Gastroesophageal sphincter (tissue), 4 donors: ENCODE measurements around the gene ADAM23. TPM values are rescaled to one million over a fixed set of nuclear protein-coding genes. Genes with fewer than 3 reads are reported as not detected.

Experiments used
- ATAC-seq: fragments of 150-250 bp; one replicate; pipeline ENCODE4 v1.9.1; 2016; ENCODE audit warnings: mild to moderate bottlenecking, moderate library complexity
- H3K27ac ChIP-seq, 4 donors: fragments of 200-600 bp; sonication (generic) in 3 of 4; 1 replicate in 3 of 4; 2 replicates in 1 of 4; pipeline ENCODE4 v1.5.1; 2016 to 2019
- H3K27me3 ChIP-seq: fragments of 200-600 bp; sonication (generic); one replicate; pipeline ENCODE4 v1.5.1; 2019
- H3K36me3 ChIP-seq, 2 donors: fragments of 200-600 bp; sonication (generic); one replicate each; pipeline ENCODE4 v1.5.1; 2019; ENCODE audit warnings: control low read depth in 1 of 2
- H3K4me1 ChIP-seq, 3 donors: fragments of 200-600 bp; sonication (generic); 1 replicate in 2 of 3; 2 replicates in 1 of 3; pipeline ENCODE4 v1.5.1; 2016 to 2019; ENCODE audit warnings: control low read depth in 2 of 3
- H3K4me3 ChIP-seq, 2 donors: fragments of 200-600 bp; sonication (generic); one replicate each; pipeline ENCODE4 v1.5.1; 2019; ENCODE audit warnings: mild to moderate bottlenecking in 1 of 2, moderate library complexity in 1 of 2
- H3K9me3 ChIP-seq, 3 donors: fragments of 200-600 bp; sonication (generic); one replicate each; pipeline ENCODE4 v1.5.1; 2017 to 2019; ENCODE audit warnings: control low read depth in 2 of 3
- CTCF ChIP-seq, 4 experiments: fragments of 200-600 bp in 2 of 4; fragments of 450-650 bp in 2 of 4; sonication (generic) in 1 of 4; IDR thresholded peaks; one replicate each; pipeline ENCODE4 v1.5.1; 2017 to 2019; ENCODE audit warnings: antibody characterized with exemption in 4 of 4, mild to moderate bottlenecking in 2 of 4, moderate library complexity in 2 of 4
- EP300 ChIP-seq: sonication (generic); formaldehyde crosslinking; IDR thresholded peaks from one replicate; pipeline ENCODE4 v1.6.1; 2017; ENCODE audit warnings: antibody characterized with exemption, mild to moderate bottlenecking
- POLR2A ChIP-seq, 2 donors: fragments of 450-650 bp; IDR thresholded peaks; one replicate each; pipeline ENCODE4 v1.6.1; 2017; ENCODE audit warnings: antibody characterized with exemption in 2 of 2, mild to moderate bottlenecking in 2 of 2, moderate library complexity in 1 of 2
- POLR2AphosphoS5 ChIP-seq: sonication (generic); formaldehyde crosslinking; IDR thresholded peaks from one replicate; pipeline ENCODE4 v1.6.1; 2017; ENCODE audit warnings: antibody characterized with exemption
- WGBS, 2 donors: methylation state at CpG; one replicate each; pipeline ENCODE4 v1.1.5; 2018; ENCODE audit warnings: low coverage in 1 of 2; 5-methylcytosine and 5-hydroxymethylcytosine counted together
- total RNA-seq, 4 donors: library from RNA; depleted of rRNA; stranded (reverse); fragments of >200 nt; gene quantifications; one replicate each; pipeline ENCODE4 v1.1.0, GENCODE V29; 2016

ADAM23 gene
- total RNA-seq, 4 donors from 2014 or later: 2.4 to 4.0 (median 3.5) TPM

GRCh38 chr2:206488623-206489022 lies 45.3 kb downstream of the ADAM23 start:
- H3K36me3 ChIP-seq: peaks cover 0 to 11% of the 10 kb centered on the region in 2 donors
- no peaks in the 10 kb centered on the region for H3K4me1 ChIP-seq
- H3K27me3 ChIP-seq: no peaks in the 10 kb centered on the region
- WGBS, 2 donors: 100% methylated on average over 1 of the region's 1 CpG; no CpG with 5 or more reads in 1 of the 2 donors
- H3K9me3 ChIP-seq: peaks cover 0 to 3% (median 0%) of the 10 kb centered on the region in 3 donors
- H3K27ac ChIP-seq: no peak overlapping the region
- TF ChIP-seq POLR2AphosphoS5: no peak
- TF ChIP-seq CTCF (IDR thresholded peaks at IDR 0.05): no peak
- H3K4me3 ChIP-seq: no peak overlapping the region
- ATAC-seq: no peak

- Histone ChIP-seq H3K27ac (no peak overlapping the region), H3K36me3 (peaks cover 0 to 11% of the 10 kb centered on the region in 2 donors), H3K4me3 (no peak overlapping the region), H3K9me3 (peaks cover 0 to 3% (median 0%) of the 10 kb centered on the region in 3 donors), H3K4me1 (no peaks in the 10 kb centered on the region), H3K27me3 (no peaks in the 10 kb centered on the region)
- 81 to 100% methylated on average over 1 of the region's 1 CpG for WGBS, 2 donors
- TF ChIP-seq EP300 (no peak), POLR2A (IDR thresholded peaks at IDR 0.05) (no peak)
- no peak for ATAC-seq
These were observed 50.7 kb downstream of the ADAM23 start for GRCh38 chr2:206494061-206494460.

- Histone ChIP-seq H3K27ac (no peak overlapping the region), H3K9me3 (no peaks in the 10 kb centered on the region), H3K4me1 (peaks cover 0 to 7% (median 0%) of the 10 kb centered on the region in 3 donors), H3K27me3 (no peaks in the 10 kb centered on the region), H3K36me3 (no peaks in the 10 kb centered on the region), H3K4me3 (no peak overlapping the region)
- ATAC-seq: no peak
- 79 to 84% methylated on average over 4 of the region's 4 CpGs for WGBS, 2 donors
- no peak for TF ChIP-seq EP300
- TF ChIP-seq POLR2A (IDR thresholded peaks at IDR 0.05): no peak
- TF ChIP-seq POLR2AphosphoS5: no peak
- TF ChIP-seq CTCF (IDR thresholded peaks at IDR 0.05): no peak
These were observed 59.4 kb downstream of the ADAM23 start for GRCh38 chr2:206502729-206503128.

- Histone ChIP-seq H3K4me1 (peaks cover 0 to 25% (median 0%) of the 10 kb centered on the region in 3 donors), H3K36me3 (no peaks in the 10 kb centered on the region), H3K9me3 (no peaks in the 10 kb centered on the region), H3K4me3 (no peak overlapping the region), H3K27ac (no peak overlapping the region), H3K27me3 (no peaks in the 10 kb centered on the region)
- TF ChIP-seq POLR2AphosphoS5 (no peak), EP300 (no peak), POLR2A (IDR thresholded peaks at IDR 0.05) (no peak), CTCF (IDR thresholded peaks at IDR 0.05) (no peak)
- no peak for ATAC-seq
- 50 to 60% methylated on average over 1 of the region's 2 CpGs for WGBS, 2 donors
These were observed 68.0 kb downstream of the ADAM23 start for GRCh38 chr2:206511283-206511682.

GRCh38 chr2:206512999-206513398 lies 69.7 kb downstream of the ADAM23 start:
- H3K27ac ChIP-seq: no peak overlapping the region
- no peak for ATAC-seq
- H3K36me3 ChIP-seq: no peaks in the 10 kb centered on the region
- H3K4me1 ChIP-seq: peaks cover 0 to 25% (median 0%) of the 10 kb centered on the region in 3 donors
- no peaks in the 10 kb centered on the region for H3K27me3 ChIP-seq
- WGBS, 2 donors: 50 to 100% methylated on average over 1 of the region's 1 CpG
- TF ChIP-seq POLR2AphosphoS5 (no peak), POLR2A (IDR thresholded peaks at IDR 0.05) (no peak), CTCF (IDR thresholded peaks at IDR 0.05) (no peak), EP300 (no peak)
- H3K4me3 ChIP-seq: no peak overlapping the region
- no peaks in the 10 kb centered on the region for H3K9me3 ChIP-seq
